ENCODE measurements around the gene HNRNPAB. TPM values are rescaled to one million over a fixed set of nuclear protein-coding genes. Genes with fewer than 3 reads are reported as not detected.

Gene HNRNPAB
- total and polyA plus RNA-seq, 2 donors (not counting 3 experiments of a cell fraction or from before 2014, with no cell fraction given): 207 to 309 TPM

DNA sequence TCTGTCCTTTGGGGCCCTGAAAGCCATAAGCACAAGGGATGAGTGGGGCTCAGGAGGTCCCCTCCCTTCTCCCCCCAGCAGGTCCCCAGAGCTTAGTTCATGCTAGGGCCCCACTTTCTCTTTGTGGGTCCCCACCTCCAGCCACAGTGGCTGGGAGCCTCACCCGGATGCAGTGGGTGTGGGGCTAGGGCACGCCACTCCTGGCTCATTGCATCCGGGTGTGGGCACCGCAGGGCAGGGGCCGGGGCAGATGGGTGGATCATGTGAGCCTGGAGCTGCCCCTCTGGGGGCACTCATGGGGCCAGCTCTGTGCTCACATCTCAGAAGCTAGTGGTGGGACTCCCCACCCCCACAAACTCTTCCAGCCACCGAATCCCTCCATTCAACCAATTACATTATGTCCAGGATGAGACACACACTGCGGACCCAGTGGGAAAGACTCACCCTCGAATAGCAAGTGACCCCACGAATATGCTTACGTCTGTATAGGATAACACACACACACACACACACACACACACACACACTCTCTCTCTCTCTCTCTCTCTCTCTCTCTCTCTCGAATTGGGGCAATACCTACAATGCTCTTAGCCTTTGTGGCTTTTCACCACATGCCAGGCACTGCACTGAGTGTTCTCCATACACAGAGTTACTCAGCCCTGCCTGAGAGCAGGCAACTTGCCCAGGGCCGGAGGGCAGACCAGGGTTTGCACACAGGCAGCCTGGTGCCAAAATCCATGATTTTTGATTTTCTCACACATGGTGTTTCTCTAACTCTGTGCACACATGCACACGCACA is 45.1 kb downstream of the HNRNPAB start:
- TF ChIP-seq POLR2AphosphoS5 (IDR thresholded peaks at IDR 0.05; ENCODE audit: insufficient read depth, low read depth, low read length) (no peak), GATA2 (IDR thresholded peaks at IDR 0.05; ENCODE audit: insufficient read depth, insufficient read length, low read depth, low read length) (no peak), FOS (IDR thresholded peaks at IDR 0.05; ENCODE audit: borderline replicate concordance, insufficient read depth, low read length) (no peak), JUN (IDR thresholded peaks at IDR 0.05; ENCODE audit: borderline replicate concordance, insufficient read depth, insufficient read length, low read depth) (no peak), EZH2 (IDR thresholded peaks at IDR 0.05; ENCODE audit: borderline replicate concordance, low read depth, low read length, severe bottlenecking) (no peak), MYC (IDR thresholded peaks at IDR 0.05; ENCODE audit: low read depth, low read length) (no peak), POLR2A (IDR thresholded peaks at IDR 0.05; ENCODE audit: low read depth, low read length) (no peak)
- TF ChIP-seq, protein P1, sequence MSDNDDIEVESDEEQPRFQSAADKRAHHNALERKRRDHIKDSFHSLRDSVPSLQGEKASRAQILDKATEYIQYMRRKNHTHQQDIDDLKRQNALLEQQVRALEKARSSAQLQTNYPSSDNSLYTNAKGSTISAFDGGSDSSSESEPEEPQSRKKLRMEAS (IDR thresholded peaks at IDR 0.05; ENCODE audit: insufficient read depth, insufficient read length): no peak
- TF ChIP-seq, protein P2, sequence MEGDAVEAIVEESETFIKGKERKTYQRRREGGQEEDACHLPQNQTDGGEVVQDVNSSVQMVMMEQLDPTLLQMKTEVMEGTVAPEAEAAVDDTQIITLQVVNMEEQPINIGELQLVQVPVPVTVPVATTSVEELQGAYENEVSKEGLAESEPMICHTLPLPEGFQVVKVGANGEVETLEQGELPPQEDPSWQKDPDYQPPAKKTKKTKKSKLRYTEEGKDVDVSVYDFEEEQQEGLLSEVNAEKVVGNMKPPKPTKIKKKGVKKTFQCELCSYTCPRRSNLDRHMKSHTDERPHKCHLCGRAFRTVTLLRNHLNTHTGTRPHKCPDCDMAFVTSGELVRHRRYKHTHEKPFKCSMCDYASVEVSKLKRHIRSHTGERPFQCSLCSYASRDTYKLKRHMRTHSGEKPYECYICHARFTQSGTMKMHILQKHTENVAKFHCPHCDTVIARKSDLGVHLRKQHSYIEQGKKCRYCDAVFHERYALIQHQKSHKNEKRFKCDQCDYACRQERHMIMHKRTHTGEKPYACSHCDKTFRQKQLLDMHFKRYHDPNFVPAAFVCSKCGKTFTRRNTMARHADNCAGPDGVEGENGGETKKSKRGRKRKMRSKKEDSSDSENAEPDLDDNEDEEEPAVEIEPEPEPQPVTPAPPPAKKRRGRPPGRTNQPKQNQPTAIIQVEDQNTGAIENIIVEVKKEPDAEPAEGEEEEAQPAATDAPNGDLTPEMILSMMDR (IDR thresholded peaks at IDR 0.05; ENCODE audit: extremely low read depth in 1 of 2, insufficient read depth in 1 of 2, low read depth in 1 of 2, low read length in 2 of 2): no peak
- H2AFZ ChIP-seq (ENCODE audit: low read depth, low read length): no peak overlapping the region
- H3K36me3 ChIP-seq (ENCODE audit: control insufficient read depth in 2 of 2, extremely low read depth in 1 of 2, insufficient read depth in 2 of 2, low read length in 2 of 2): no peaks in the 10 kb centered on the region
- intact Hi-C loops (cut with micrococcal nuclease) (no loop called here), dilution Hi-C loops (cut with MboI; ENCODE audit: extremely low pct_ligation_motif_present, low sequenced_read_pairs) (no loop called here)
- DNase-seq (ENCODE audit: low read depth, low spot score): no peak
- H3K9ac ChIP-seq (replicated peaks; ENCODE audit: extremely low read depth, insufficient read depth, low read length): no peak overlapping the region
- no TSS peak for BruUV-seq (replicated peaks)
- H3K27ac ChIP-seq (ENCODE audit: insufficient read depth, low read depth, low read length): no peak overlapping the region
- POLR2A ChIA-PET: no interaction called here
- no peaks in the 10 kb centered on the region for H4K20me1 ChIP-seq (replicated peaks; ENCODE audit: control insufficient read depth, extremely low read depth, insufficient read depth, low read length)
- no peaks in the 10 kb centered on the region for H3K9me3 ChIP-seq (replicated peaks; ENCODE audit: control insufficient read depth, insufficient read depth, low read length)
- H3K4me3 ChIP-seq (replicated peaks in 1 of 3; ENCODE audit: insufficient read depth in 1 of 3, low read depth in 1 of 3, low read length in 3 of 3): no peak overlapping the region
- H3K9me1 ChIP-seq (replicated peaks; ENCODE audit: control insufficient read depth, extremely low read depth, insufficient read depth, low read length): no peaks in the 10 kb centered on the region
- H3K79me2 ChIP-seq (ENCODE audit: control insufficient read depth, insufficient read depth, low read length): no peaks in the 10 kb centered on the region
- H3K4me2 ChIP-seq (ENCODE audit: insufficient read depth, low read length): no peak overlapping the region
- CTCF ChIA-PET: no interaction called here
- H3K27me3 ChIP-seq (ENCODE audit: control insufficient read depth in 2 of 2, insufficient read depth in 2 of 2, low read length in 2 of 2): no peaks in the 10 kb centered on the region
- no peak for FAIRE-seq
- H3K4me1 ChIP-seq (ENCODE audit: control insufficient read depth, extremely low read depth, insufficient read depth, low read length): no peaks in the 10 kb centered on the region
